Measurements from ENCODE around the gene ACSS2.
"Not testable (repeated sequence)": the region's sequence is repeated elsewhere in the genome, so short reads cannot be mapped to it uniquely, and the experiment has no call there.

The ACSS2 gene

DNA sequence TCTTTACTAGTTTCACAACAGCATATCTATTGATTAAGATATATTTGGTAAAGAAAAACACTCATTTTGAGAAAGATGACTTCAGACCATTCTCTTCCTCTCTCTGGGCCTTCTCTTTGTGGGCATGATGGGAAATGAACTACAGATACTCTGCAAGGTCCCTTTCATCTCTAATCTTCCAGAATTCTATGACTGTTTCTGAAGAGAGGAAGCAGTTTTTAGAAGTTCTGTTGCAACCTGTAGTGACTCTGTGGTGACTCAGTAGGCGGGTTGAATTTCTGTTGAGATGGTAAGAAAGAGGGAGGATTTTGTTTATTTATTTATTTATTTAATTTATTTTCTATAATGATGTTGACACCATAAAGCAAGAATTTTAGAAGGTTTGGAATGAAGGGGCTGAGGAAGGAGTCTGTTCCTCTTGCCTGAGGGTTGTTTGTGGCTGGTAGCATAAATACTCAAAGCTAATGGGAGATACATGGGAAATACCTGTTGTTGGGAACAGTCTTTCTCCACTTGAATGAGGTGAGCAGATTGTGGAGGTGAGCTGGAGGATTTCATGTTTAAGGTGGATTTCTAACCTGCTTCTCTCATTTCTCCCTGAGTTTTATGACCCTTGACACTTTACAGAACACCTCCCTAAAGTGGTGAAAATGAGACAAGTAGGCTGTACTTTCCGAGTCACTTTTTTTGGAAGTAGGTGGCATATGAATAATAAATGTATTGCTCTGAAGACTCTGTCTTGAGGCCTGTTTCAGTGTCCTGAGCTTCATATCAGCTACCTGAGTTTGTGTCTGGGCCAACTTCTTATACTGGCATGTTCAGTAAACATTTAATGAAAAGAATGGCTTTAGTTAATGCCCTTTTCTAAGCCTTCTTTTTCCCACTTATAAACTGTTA is 15.0 kb downstream of the ACSS2 start:
- TF ChIP-seq, protein P1, sequence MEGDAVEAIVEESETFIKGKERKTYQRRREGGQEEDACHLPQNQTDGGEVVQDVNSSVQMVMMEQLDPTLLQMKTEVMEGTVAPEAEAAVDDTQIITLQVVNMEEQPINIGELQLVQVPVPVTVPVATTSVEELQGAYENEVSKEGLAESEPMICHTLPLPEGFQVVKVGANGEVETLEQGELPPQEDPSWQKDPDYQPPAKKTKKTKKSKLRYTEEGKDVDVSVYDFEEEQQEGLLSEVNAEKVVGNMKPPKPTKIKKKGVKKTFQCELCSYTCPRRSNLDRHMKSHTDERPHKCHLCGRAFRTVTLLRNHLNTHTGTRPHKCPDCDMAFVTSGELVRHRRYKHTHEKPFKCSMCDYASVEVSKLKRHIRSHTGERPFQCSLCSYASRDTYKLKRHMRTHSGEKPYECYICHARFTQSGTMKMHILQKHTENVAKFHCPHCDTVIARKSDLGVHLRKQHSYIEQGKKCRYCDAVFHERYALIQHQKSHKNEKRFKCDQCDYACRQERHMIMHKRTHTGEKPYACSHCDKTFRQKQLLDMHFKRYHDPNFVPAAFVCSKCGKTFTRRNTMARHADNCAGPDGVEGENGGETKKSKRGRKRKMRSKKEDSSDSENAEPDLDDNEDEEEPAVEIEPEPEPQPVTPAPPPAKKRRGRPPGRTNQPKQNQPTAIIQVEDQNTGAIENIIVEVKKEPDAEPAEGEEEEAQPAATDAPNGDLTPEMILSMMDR (IDR thresholded peaks at IDR 0.05; ENCODE audit: low read length, missing control alignments): no peak
- H3K4me3 ChIP-seq (replicated peaks; ENCODE audit: low read depth, low read length): no peak overlapping the region
- peak; percentile 80 for DNase-seq (ENCODE audit: low read depth)

DNA sequence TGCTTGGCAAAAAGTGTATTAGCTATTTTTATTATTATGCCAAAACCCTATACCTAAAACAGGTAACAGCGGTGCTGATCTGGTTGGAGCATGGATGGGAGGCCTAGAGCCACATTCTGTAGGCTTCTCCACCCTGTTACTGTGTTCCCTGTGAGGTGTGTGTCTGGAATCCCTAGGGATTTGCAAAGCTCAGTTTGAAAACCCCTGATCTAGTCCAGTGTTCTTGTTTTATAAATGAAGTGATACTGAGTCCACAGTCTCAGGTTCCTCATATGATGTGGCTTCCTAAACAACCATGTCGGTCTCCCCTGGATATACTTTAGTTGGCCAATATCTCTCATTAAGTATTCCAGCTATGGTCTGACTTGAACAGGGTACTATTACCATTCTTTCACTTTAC is 16.3 kb downstream of the ACSS2 start:
- H3K4me3 ChIP-seq (replicated peaks; ENCODE audit: low read depth, low read length): no peak overlapping the region
- TF ChIP-seq, protein P1 (IDR thresholded peaks at IDR 0.05; ENCODE audit: low read length, missing control alignments): no peak
- no peak for DNase-seq (ENCODE audit: low read depth)

- TF ChIP-seq, protein P1 (IDR thresholded peaks at IDR 0.05; ENCODE audit: low read length, missing control alignments): no peak
- H3K4me3 ChIP-seq (replicated peaks; ENCODE audit: low read depth, low read length): no peak overlapping the region
- no peak for DNase-seq (ENCODE audit: low read depth)
These were observed 18.3 kb downstream of the ACSS2 start for GRCh38 chr20:34894723-34895122.

GRCh38 chr20:34895465-34895864 is 19.1 kb downstream of the ACSS2 start:
- no peak overlapping the region for H3K4me3 ChIP-seq (replicated peaks; ENCODE audit: low read depth, low read length)
- DNase-seq (ENCODE audit: low read depth): no peak
- TF ChIP-seq, protein P1 (IDR thresholded peaks at IDR 0.05; ENCODE audit: low read length, missing control alignments): no peak

- no peak overlapping the region for H3K4me3 ChIP-seq (replicated peaks; ENCODE audit: low read depth, low read length)
- TF ChIP-seq, protein P1 (IDR thresholded peaks at IDR 0.05; ENCODE audit: low read length, missing control alignments): no peak
- DNase-seq (ENCODE audit: low read depth): no peak
These were observed 19.7 kb downstream of the ACSS2 start for GRCh38 chr20:34896086-34896621.

DNA sequence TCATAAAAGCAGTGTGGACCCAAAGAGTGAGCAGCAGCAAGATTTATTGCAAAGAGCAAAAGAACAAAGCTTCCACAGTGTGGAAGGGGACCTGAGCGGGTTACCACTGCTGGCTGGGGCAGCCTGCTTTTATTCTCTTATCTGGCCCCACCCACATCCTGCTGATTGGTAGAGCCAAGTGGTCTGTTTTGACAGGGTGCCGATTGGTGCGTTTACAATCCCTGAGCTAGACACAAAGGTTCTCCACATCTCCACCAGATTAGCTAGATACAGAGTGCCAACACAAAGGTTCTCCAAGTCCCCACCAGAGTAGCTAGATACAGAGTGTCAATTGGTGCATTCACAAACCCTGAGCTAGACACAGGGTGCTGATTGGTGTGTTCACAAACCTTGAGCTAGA is 21.7 kb downstream of the ACSS2 start:
- H3K4me3 ChIP-seq (replicated peaks; ENCODE audit: low read depth, low read length); DNase-seq (ENCODE audit: low read depth): not testable (repeated sequence)

- not testable (repeated sequence) for DNase-seq (ENCODE audit: low read depth); H3K4me3 ChIP-seq (replicated peaks; ENCODE audit: low read depth, low read length)
These were observed 22.3 kb downstream of the ACSS2 start for GRCh38 chr20:34898731-34899130.

DNA sequence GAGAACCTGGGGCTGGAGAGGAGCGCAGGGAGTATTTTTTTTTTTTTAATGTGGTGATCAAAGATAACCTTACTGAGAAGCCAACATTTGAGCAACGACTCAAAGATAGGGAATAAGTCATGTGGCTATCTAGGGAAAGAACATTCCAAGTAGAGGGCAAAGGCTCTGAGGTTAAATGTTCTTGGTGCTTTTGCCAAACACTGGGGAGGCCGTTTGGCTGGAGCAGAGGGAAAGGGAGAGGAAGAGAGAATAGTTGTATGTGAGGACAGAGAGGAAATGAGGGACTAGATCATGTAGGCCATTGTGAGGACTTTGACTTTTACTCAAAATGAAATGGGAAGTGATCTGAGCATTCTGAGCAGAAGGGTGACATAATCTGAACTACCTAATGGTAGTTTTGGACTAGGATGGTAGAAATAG is 27.8 kb downstream of the ACSS2 start:
- TF ChIP-seq, protein P1 (IDR thresholded peaks at IDR 0.05; ENCODE audit: low read length, missing control alignments): no peak
- DNase-seq (ENCODE audit: low read depth): peak; percentile 11

More for the DNA sequence above, 27.8 kb downstream of the ACSS2 start:
- H3K4me3 ChIP-seq (replicated peaks; ENCODE audit: low read depth, low read length): no peak overlapping the region

Data from fibroblast of pulmonary artery (primary cell).